ENCODE results near the gene EFCC1.

GRCh38 chr3:129028866-129029265 lies 27.8 kb downstream of the EFCC1 start:
- TF ChIP-seq CTCF (conservative IDR thresholded peaks at IDR 0.05 in 1 of 2, IDR thresholded peaks at IDR 0.05 in 1 of 2; ENCODE audit: extremely low read depth in 1 of 2, insufficient read depth in 1 of 2, low read depth in 1 of 2, low read length in 2 of 2) (no peak), EZH2 (IDR thresholded peaks at IDR 0.05; ENCODE audit: borderline replicate concordance, low read length) (no peak)

Measured in mammary epithelial cell (primary cell).